HL-60/S4 treated with phorbol 12-myristate 13-acetate at 8.2 ng/mL for 4 days and 3 days (cell line): ENCODE measurements around the gene CACNA2D3.

Experiments
- in situ Hi-C: fragments of 300-500 bp; cut with MboI; formaldehyde crosslinking; loops from 2 replicates; pipeline ENCODE4 v1.15.0; 2022; ENCODE audit warnings: low sequenced_read_pairs

CACNA2D3 gene

GRCh38 chr3:54557538-54558428, 435.4 kb downstream of the CACNA2D3 start:
- in situ Hi-C loops, result no loop called here

- in situ Hi-C loops, result no loop called here
These were observed 441.3 kb downstream of the CACNA2D3 start for GRCh38 chr3:54563501-54564200.

GRCh38 chr3:54564374-54564925, 442.1 kb downstream of the CACNA2D3 start:
- in situ Hi-C loops, result no loop called here

DNA sequence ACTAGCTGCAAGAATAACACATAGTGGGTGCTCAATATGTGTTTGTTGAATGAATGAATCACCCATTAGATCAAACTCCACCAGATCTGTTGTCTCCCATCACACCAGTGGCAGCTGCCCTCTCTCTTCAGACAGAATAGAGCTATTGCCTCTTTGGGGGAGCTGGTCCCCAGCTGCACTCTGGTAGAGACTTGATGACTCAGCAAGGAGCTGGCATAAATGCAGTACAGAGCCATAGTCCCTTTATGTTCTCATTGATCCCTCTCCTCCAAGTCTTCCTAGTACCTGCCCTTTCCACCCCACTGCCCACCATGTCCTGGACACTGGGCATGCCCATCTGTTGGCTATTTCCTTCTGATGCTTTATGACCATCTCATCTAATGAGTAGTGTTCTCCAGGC, 443.6 kb downstream of the CACNA2D3 start:
- in situ Hi-C loops, result no loop called here

GRCh38 chr3:54567949-54568348, 445.6 kb downstream of the CACNA2D3 start:
- in situ Hi-C loops, result no loop called here

GRCh38 chr3:54570008-54570407, 447.7 kb downstream of the CACNA2D3 start:
- in situ Hi-C loops, result no loop called here

- in situ Hi-C loops, result no loop called here
These were observed 450.0 kb downstream of the CACNA2D3 start for GRCh38 chr3:54572197-54572895.

- in situ Hi-C loops, result no loop called here
These were observed 451.5 kb downstream of the CACNA2D3 start for GRCh38 chr3:54573858-54574257.

- in situ Hi-C loops, result no loop called here
These were observed 452.7 kb downstream of the CACNA2D3 start for GRCh38 chr3:54574906-54575617.

DNA sequence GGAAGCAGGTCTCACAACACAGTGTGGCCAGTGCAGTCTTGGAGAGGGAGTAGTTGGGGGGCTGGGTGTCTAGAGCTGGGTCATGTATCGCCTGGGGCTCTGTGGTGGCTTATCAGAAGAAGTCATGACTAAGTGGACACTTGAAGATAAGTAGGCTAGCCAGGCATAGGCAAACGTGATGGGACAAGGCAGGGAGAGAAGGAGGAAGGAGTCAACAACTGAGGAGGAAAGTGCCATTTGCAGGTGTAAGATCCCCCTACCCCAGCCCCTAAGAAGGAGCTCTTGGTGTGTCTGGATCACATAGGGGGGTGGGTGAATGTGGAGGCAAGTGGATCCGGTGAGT, 453.2 kb downstream of the CACNA2D3 start:
- in situ Hi-C loops, result no loop called here

DNA sequence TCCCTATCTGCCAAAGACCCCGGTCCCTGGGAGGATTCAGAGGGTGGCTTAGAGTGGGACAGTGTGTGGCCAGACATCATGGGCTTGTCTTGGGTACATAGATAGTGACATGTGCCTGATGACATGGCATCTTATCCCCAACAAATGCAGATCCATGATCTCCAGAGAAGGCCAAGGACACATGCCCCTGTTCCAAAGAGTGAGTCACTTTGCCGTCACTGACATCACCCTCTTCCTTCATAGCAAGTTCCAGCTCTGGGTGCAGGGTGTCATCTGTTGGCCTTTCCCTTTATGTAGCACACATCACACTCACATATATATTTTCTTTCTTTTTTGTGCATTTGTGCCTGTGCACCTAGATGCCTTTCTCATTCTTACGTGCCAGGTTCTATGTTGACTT, 455.0 kb downstream of the CACNA2D3 start:
- in situ Hi-C loops, result no loop called here

DNA sequence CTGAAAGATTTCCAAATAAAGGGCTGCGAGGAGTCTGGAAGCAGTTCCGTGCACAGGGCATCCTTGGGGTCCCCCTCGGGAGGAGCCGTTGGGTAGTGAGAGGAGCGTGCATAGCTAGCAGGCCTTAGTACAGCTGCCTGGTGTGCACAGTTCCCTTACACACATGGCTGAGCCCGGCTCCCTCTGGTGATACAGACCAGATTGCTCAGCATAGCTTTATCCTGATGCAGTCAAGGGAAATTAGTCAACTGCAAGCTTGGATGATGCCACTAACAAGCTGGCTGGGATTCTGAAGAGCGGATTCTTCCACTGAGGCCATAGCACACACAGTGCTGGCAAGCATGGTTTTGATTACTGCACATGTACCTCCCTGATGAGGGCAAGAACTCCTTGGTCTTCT, 456.1 kb downstream of the CACNA2D3 start:
- in situ Hi-C loops, result no loop called here

DNA sequence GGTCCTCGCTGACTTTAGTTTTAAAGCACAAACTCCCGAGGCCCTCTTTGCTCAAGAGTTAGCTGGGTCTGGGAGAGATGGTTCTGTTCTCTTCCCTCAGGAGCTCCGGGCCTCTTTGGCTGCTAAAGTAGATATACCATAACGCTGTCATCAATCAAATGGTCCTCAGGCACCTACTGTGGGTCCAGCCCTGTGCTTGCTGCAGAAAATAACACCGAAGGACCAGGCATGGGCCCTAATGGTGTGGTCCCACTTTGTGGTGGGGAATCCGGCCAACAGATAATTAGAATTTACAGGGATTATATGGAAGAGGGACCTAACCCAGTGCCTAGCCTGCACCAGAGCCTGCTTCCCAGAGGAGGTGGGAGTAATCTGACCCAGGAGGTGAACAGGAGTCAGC, 458.1 kb downstream of the CACNA2D3 start:
- in situ Hi-C loops, result no loop called here

DNA sequence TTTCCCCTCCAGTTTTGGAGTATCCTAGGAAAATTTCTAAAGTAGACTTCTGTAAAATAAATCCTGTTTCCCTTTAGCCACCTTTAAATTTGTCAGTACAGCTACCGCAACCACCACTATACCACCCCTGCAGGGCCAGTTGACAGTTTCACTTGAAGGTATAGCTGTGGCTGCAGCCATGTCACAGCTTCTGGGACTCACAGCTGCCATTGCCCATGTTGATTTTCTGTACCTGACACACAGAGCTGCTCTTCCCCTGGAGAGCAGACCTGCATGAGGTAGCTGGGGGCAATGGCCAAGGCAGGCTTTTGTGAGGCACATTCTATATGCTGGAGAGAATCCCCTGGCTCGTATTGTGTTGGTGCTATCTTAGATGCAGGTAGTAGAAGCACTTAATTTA, 460.1 kb downstream of the CACNA2D3 start:
- in situ Hi-C loops, result no loop called here

DNA sequence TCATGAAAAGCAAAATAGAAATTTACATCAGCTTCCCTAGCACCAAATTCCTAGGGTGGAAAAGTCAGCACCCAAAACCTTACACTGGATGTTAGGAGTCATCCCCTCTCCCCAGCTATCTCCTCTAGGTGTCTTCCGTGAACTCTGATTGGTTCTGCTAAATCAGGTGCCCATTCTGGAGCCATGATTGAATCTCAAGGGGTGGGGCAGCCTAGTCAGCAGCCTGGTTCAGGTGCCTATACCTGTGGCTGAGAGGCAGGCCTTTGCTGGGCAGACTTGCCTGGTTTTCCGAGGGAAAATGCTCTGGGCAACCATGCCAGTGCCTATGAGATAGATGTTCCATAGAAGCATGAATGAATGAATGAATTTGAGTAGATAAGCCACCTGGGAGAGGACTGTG, 468.8 kb downstream of the CACNA2D3 start:
- in situ Hi-C loops, result no loop called here

DNA sequence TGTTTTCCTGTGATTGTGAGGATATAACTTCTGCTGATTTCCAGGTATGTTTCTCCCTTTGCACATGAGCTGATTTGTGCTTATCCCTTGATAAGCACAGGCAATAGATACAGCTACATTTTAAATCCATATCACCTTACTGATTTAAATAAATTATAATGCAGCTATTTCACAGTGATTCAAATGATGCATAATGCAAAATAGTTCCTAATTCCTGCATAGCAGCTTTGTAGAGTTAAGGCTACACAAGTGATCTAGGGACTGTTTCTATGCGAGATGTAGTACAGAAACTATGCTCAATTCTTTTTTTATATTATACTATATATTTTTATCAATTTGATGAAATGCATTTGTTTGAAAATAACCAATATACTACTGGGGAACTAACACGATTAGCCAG, 471.3 kb downstream of the CACNA2D3 start:
- in situ Hi-C loops, result no loop called here

DNA sequence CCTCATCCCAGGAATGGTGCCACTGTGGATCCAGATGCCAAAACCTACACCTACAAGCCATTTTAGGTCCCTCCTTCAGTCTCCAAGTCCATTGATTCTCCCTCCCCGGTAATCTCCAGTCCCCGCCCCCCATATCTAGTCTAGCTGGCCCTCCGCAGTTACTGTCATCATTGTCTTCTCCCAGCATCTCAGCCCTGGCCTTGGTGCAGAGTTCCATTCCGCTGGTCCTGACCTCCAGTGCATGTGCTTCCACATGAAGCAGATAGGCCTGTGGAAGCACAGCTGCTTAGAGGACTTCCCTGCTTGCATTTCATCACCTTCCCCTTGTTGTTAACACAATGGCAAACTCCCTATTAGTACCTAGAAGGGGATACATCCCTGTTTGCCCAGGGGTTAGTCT, 473.7 kb downstream of the CACNA2D3 start:
- in situ Hi-C loops, result no loop called here

GRCh38 chr3:54599716-54600115, 477.4 kb downstream of the CACNA2D3 start:
- in situ Hi-C loops, result no loop called here

- in situ Hi-C loops, result no loop called here
These were observed 478.3 kb downstream of the CACNA2D3 start for GRCh38 chr3:54600441-54601204.

- in situ Hi-C loops, result no loop called here
These were observed 482.1 kb downstream of the CACNA2D3 start for GRCh38 chr3:54604495-54604894.
